Astrocyte (in vitro differentiated cells and primary cell): Measurements from ENCODE around the gene ADARB2. TPM values are rescaled to one million over a fixed set of nuclear protein-coding genes. Genes with fewer than 3 reads are reported as not detected.

Experiments
- DNase-seq: peaks from one replicate; pipeline ENCODE4 v3.0.0-alpha.2; 2010; ENCODE audit warnings: low read depth
- FAIRE-seq: peaks from 2 replicates; lab custom pipeline; 2011; peaks lifted over from hg19 to GRCh38; lab: Jason Lieb, UNC
- H2AFZ ChIP-seq: 2 replicates; pipeline ENCODE4 v1.6.0; 2012; ENCODE audit warnings: low read depth, low read length, inconsistent platforms
- H3K27ac ChIP-seq: 2 replicates; pipeline ENCODE4 v1.5.1; 2011; ENCODE audit warnings: low read depth, low read length, inconsistent platforms
- H3K27me3 ChIP-seq: 2 replicates; pipeline ENCODE4 v1.6.0; 2011; ENCODE audit warnings: low read length, inconsistent platforms; ENCODE audit not compliant: insufficient read depth
- H3K36me3 ChIP-seq: 2 replicates; pipeline ENCODE4 v1.5.1; 2011; ENCODE audit warnings: low read length, inconsistent platforms; ENCODE audit not compliant: insufficient read depth
- H3K4me1 ChIP-seq: 2 replicates; pipeline ENCODE4 v1.5.1; 2011; ENCODE audit warnings: low read length, inconsistent platforms; ENCODE audit not compliant: insufficient read depth
- H3K4me2 ChIP-seq: 2 replicates; pipeline ENCODE4 v1.6.0; 2012; ENCODE audit warnings: low read length, inconsistent platforms
- H3K4me3 ChIP-seq: 2 replicates; pipeline ENCODE4 v1.5.1; 2011; ENCODE audit warnings: low read depth, mild to moderate bottlenecking, low read length, inconsistent platforms; ENCODE audit not compliant: insufficient read depth
- H3K79me2 ChIP-seq: 2 replicates; pipeline ENCODE4 v1.6.0; 2012; ENCODE audit warnings: mild to moderate bottlenecking, low read length, inconsistent platforms; ENCODE audit not compliant: insufficient read depth
- H3K9ac ChIP-seq: 2 replicates; pipeline ENCODE4 v1.6.0; 2012; ENCODE audit warnings: mild to moderate bottlenecking, low read length, inconsistent platforms
- H3K9me3 ChIP-seq: 2 replicates; pipeline ENCODE4 v1.5.1; 2012; ENCODE audit warnings: low read depth, mild to moderate bottlenecking, low read length, inconsistent platforms; ENCODE audit not compliant: insufficient read depth
- H4K20me1 ChIP-seq: 2 replicates; pipeline ENCODE4 v1.6.0; 2012; ENCODE audit warnings: low read length, inconsistent platforms; ENCODE audit not compliant: insufficient read depth
- H3K27ac Mint-ChIP-seq: one replicate; pipeline ENCODE4 v1.8.0; 2021; ENCODE audit warnings: mild to moderate bottlenecking, mixed read lengths; ENCODE audit not compliant: unreplicated experiment
- H3K27me3 Mint-ChIP-seq: one replicate; pipeline ENCODE4 v1.8.0; 2021; ENCODE audit warnings: low read depth, mixed read lengths; ENCODE audit not compliant: unreplicated experiment
- H3K36me3 Mint-ChIP-seq: one replicate; pipeline ENCODE4 v1.8.0; 2021; ENCODE audit warnings: low read depth, mixed read lengths; ENCODE audit not compliant: unreplicated experiment
- H3K4me1 Mint-ChIP-seq: one replicate; pipeline ENCODE4 v1.8.0; 2021; ENCODE audit warnings: low read depth, mixed read lengths; ENCODE audit not compliant: unreplicated experiment
- H3K4me3 Mint-ChIP-seq: one replicate; pipeline ENCODE4 v1.8.0; 2021; ENCODE audit warnings: mild to moderate bottlenecking, moderate library complexity, mixed read lengths; ENCODE audit not compliant: unreplicated experiment
- H3K9me3 Mint-ChIP-seq: one replicate; pipeline ENCODE4 v1.8.0; 2021; ENCODE audit warnings: mild to moderate bottlenecking, mixed read lengths; ENCODE audit not compliant: unreplicated experiment
- EZH2 ChIP-seq: IDR thresholded peaks from 2 replicates; pipeline ENCODE4 v1.6.1; 2012; ENCODE audit warnings: mild to moderate bottlenecking, low read length, inconsistent platforms; ENCODE audit not compliant: insufficient read depth
- total RNA-seq: library from RNA; stranded (reverse); gene quantifications from 2 replicates; pipeline ENCODE4 v1.2.1, GENCODE V29; 2021
- TF ChIP-seq, protein P1 (sequence below): IDR thresholded peaks from 2 replicates; pipeline ENCODE4 v1.5.1; 2011; ENCODE audit warnings: low read depth, mild to moderate bottlenecking, inconsistent platforms, low read length, moderate library complexity; ENCODE audit not compliant: insufficient read depth

Gene ADARB2
- total RNA-seq, 1 donor from 2014 or later = 0.18 TPM

- Histone ChIP-seq H3K4me3 (no peak overlapping the region), H3K9me3 (no peaks in the 10 kb centered on the region), H3K4me2 (no peak overlapping the region), H3K9ac (no peak overlapping the region), H3K79me2 (no peaks in the 10 kb centered on the region), H3K36me3 (no peaks in the 10 kb centered on the region), H3K4me1 (no peaks in the 10 kb centered on the region), H4K20me1 (no peaks in the 10 kb centered on the region), H3K27ac (no peak overlapping the region), H3K27me3 (no peaks in the 10 kb centered on the region), H2AFZ (no peak overlapping the region)
- TF ChIP-seq, protein P1, sequence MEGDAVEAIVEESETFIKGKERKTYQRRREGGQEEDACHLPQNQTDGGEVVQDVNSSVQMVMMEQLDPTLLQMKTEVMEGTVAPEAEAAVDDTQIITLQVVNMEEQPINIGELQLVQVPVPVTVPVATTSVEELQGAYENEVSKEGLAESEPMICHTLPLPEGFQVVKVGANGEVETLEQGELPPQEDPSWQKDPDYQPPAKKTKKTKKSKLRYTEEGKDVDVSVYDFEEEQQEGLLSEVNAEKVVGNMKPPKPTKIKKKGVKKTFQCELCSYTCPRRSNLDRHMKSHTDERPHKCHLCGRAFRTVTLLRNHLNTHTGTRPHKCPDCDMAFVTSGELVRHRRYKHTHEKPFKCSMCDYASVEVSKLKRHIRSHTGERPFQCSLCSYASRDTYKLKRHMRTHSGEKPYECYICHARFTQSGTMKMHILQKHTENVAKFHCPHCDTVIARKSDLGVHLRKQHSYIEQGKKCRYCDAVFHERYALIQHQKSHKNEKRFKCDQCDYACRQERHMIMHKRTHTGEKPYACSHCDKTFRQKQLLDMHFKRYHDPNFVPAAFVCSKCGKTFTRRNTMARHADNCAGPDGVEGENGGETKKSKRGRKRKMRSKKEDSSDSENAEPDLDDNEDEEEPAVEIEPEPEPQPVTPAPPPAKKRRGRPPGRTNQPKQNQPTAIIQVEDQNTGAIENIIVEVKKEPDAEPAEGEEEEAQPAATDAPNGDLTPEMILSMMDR = no peak
- TF ChIP-seq EZH2 = no peak
- FAIRE-seq (no peak), DNase-seq (no peak)
- Mint-ChIP-seq H3K27me3 (peaks cover 8% of the 10 kb centered on the region), H3K36me3 (no peaks in the 10 kb centered on the region), H3K4me1 (peaks cover 21% of the 10 kb centered on the region), H3K9me3 (no peaks in the 10 kb centered on the region), H3K4me3 (no peak overlapping the region), H3K27ac (no peak overlapping the region)
These were observed 373.0 kb downstream of the ADARB2 start for GRCh38 chr10:1364151-1364910.

GRCh38 chr10:1363446-1364121 lies 373.7 kb downstream of the ADARB2 start:
- DNase-seq (no peak), FAIRE-seq (no peak)
- Mint-ChIP-seq H3K27ac (no peak overlapping the region), H3K27me3 (peaks cover 8% of the 10 kb centered on the region), H3K36me3 (no peaks in the 10 kb centered on the region), H3K4me1 (peaks cover 29% of the 10 kb centered on the region), H3K9me3 (no peaks in the 10 kb centered on the region), H3K4me3 (no peak overlapping the region)
- Histone ChIP-seq H3K4me2 (no peak overlapping the region), H3K9me3 (no peaks in the 10 kb centered on the region), H3K4me1 (no peaks in the 10 kb centered on the region), H3K4me3 (no peak overlapping the region), H3K79me2 (no peaks in the 10 kb centered on the region), H3K36me3 (no peaks in the 10 kb centered on the region), H3K9ac (no peak overlapping the region), H3K27me3 (no peaks in the 10 kb centered on the region), H2AFZ (no peak overlapping the region), H3K27ac (no peak overlapping the region), H4K20me1 (no peaks in the 10 kb centered on the region)
- TF ChIP-seq, protein P1 = no peak
- no peak for TF ChIP-seq EZH2
